ENCODE measurements around the gene SLC26A9.

DNA sequence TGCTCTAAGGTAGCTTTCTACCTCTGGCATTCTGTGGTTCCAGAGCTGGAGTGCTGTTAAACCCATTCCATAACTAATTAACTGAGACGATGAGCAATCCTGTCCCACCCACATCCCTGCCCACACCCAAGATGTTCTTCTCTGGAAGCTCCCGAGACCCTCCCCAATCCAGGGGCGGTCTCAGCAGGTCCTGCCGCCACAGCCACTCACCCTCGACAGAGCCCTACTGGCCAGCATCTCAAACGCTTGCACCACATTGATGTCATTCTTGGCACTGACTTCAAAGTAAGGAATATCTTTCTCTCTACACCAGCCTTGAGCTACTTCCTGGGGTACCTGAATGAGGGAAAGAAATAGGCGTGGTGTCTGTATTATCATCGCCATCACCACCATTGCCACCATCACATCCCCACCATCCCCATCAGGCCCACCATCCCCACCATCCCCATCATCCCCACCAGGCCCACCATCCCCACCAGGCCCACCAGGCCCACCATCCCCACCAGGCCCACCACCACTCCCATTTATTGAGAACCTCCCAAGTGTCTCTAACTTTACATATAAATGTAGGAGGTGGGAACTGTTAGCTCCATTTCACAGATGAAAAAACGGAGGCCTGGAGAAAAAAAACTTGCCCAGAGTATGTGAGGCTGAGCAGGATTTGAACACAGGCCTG is 42.2 kb upstream of the SLC26A9 start:
- no peak for TF ChIP-seq TEAD4 (IDR thresholded peaks at IDR 0.05)
- TF ChIP-seq EP300 (IDR thresholded peaks at IDR 0.05; ENCODE audit: borderline replicate concordance) = no peak
- TF ChIP-seq FOXM1 (IDR thresholded peaks at IDR 0.05; ENCODE audit: borderline replicate concordance, low read depth) = no peak
- TF ChIP-seq, protein P1, sequence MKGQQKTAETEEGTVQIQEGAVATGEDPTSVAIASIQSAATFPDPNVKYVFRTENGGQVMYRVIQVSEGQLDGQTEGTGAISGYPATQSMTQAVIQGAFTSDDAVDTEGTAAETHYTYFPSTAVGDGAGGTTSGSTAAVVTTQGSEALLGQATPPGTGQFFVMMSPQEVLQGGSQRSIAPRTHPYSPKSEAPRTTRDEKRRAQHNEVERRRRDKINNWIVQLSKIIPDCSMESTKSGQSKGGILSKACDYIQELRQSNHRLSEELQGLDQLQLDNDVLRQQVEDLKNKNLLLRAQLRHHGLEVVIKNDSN (IDR thresholded peaks at IDR 0.05) = no peak
- no peak for TF ChIP-seq CEBPB (IDR thresholded peaks at IDR 0.05)
- TF ChIP-seq EGR1 (IDR thresholded peaks at IDR 0.05) = no peak

Measured in Ishikawa (cell line).